ENCODE data around the gene AVPR1B.
A peak's percentile ranks its signal among the peaks of the same experiment; 100 is the strongest.

Gene AVPR1B

GRCh38 chr1:206111271-206111927 lies 5.8 kb downstream of the AVPR1B start:
- DNase-seq: no peak

GRCh38 chr1:206110820-206111219 lies 6.4 kb downstream of the AVPR1B start:
- DNase-seq: no peak

DNA sequence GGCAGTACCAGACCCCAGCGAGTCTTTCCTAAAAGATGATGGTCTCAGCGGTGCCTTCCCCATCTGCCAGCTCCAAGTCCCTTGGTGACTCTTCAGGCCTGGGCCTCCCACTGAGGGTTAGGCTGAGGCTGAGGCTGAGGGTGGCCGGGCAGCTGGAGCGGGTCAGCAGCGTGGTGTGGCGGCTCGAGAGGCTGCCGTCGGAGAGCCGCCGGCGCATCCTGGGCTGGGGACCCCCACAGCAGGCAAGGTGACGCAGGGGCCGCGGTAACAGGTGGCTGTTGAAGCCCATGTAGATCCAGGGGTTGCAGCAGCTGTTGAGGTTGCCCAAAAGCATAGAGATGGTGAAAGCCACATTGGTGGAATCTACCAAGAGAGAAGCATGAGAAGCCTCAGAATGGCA lies 7.0 kb downstream of the AVPR1B start:
- DNase-seq: no peak

DNA sequence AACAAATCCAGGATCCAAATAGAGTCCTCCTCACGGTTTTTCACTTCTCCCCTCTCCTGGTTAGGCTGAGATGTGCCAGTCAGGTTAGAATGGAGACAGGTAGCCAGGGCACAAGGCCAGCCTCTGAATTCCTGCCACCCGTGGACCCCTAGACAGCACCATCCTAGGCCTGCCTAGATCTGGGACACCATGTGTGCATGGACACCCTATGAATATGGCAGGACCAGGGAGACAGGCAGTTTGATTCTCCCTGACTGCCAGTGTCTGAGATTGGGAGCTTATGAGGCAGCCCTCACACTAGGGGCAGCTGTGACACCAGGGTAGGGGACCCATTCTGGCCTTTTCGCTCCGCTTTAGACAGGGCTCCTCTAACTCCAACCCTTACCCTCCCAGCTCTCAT lies 7.5 kb downstream of the AVPR1B start:
- no peak for DNase-seq

DNA sequence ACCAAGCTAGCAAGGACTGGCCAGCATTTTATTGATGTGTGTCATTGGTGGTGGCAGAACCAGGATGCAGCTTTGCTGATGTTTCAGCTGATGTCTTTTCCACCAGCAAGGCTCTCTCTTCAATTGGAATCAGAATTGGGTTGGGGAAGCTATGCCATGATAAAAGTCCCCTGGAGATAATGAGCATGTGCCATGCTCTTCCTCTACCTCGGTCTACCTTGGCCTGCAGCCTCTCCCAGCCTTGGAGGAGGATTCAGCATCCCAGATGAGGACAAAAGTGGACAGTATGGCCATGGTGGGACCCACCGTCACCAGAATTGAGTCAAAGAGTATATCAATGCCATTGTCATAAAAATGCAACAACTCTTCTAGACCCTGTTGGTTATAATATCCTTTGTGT lies 8.6 kb downstream of the AVPR1B start:
- no peak for DNase-seq

DNA sequence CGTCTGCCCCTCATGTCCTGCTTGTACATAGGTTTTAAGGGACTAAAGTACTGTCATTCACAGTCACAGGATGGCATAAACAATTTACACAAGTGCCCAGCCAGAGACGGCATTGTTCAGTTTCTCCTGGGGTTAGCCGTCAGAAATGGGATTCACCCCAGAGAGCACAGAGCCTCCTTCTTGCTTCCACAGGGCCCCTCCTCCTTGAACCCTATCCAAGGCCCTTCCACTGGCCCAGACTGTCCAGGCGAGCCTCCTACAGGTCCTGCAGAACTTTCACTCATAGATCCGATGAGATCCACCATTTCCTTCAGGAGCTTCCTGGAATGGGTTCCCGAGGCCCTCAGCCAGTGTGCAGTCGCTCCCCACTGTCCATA lies 10.0 kb downstream of the AVPR1B start:
- DNase-seq: no peak

- peak; percentile 28 for DNase-seq
These were observed 10.6 kb downstream of the AVPR1B start for GRCh38 chr1:206106328-206107167.

DNA sequence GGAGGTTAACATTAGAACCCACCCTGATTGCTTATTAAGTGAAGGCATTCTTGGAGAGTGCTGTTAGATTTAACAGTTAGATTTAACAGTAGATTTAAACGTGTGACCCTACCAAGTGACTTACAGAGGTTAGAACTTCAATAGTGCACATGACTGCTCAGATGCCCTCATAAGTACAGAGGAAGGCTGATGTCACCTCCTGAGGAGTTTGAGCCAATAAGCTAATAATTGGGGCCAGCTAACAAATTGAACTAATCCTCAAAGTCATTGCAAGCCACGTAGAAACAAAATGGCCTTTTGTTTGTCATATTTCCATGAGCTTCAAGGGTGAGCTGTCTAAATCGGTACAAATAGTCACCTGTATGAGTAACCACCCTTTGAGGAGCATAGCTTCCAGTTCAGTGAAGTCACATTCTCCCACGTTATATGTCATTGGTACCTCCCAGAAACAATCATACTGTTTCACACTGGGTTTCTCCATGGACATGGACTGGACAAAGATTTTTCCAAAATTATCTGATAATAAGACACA lies 11.7 kb downstream of the AVPR1B start:
- no peak for DNase-seq

- DNase-seq: no peak
These were observed 13.2 kb downstream of the AVPR1B start for GRCh38 chr1:206103979-206104378.

- no peak for DNase-seq
These were observed 14.8 kb downstream of the AVPR1B start for GRCh38 chr1:206102292-206102936.

DNA sequence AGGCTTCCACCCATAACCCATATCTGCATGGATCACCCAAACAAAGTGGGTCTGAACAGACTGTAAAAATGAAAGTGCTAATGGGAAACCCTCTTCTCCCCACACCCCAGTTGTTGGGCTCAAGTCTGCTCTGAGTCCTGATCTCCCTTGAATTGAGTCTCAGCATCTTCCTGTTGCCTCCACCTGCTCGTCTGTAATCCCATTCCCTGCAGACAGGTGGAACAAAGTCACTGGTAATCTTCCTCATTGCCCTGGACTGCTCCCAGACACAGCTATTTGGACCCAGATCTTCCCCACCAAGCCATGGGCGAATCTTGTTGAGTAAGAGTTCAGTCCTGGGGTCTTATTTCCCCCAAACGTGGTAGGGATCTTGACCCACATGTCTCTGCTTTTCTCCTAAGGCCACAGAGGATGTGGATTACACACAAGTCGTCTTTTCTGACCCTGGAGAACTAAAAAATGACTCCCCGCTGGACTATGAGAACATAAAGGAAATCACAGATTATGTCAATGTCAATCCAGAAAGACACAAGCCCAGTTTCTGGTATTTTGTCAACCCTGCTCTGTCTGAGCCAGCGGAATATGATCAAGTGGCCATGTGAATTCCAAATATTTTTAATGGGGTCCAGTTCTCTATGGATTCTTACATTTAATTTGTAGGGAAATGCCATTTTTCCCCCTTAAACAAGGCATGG lies 15.7 kb downstream of the AVPR1B start:
- DNase-seq: no peak

- DNase-seq: no peak
These were observed 16.9 kb downstream of the AVPR1B start for GRCh38 chr1:206100226-206100815.

GRCh38 chr1:206098242-206098919 lies 18.8 kb downstream of the AVPR1B start:
- no peak for DNase-seq

GRCh38 chr1:206097381-206097780 lies 19.8 kb downstream of the AVPR1B start:
- no peak for DNase-seq

DNA sequence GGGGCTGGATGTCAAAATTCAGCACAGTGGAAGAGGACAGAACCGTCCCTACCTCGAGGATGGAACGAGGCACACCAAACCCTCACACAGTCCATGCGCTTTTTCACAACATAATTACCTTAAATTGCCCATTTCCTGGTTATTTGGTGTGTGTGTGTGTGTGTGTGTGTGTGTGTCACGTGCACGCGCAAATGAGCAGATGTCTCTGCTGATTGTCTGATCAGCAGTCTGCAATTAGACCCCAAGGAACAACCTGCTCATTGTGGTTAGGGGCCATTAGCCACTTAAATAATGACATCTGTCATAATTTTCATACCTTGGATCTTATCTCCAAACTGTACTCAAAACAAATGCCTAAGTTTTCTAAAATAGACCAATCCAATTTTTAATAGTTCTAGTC lies 23.2 kb downstream of the AVPR1B start:
- DNase-seq: peak; percentile 49

GRCh38 chr1:206089341-206089740 lies 27.8 kb downstream of the AVPR1B start:
- no peak for DNase-seq

- DNase-seq: no peak
These were observed 30.1 kb downstream of the AVPR1B start for GRCh38 chr1:206087091-206087490.

GRCh38 chr1:206083750-206084149 lies 33.4 kb downstream of the AVPR1B start:
- no peak for DNase-seq

- no peak for DNase-seq
These were observed 34.1 kb downstream of the AVPR1B start for GRCh38 chr1:206082831-206083695.

- no peak for DNase-seq
These were observed 35.3 kb downstream of the AVPR1B start for GRCh38 chr1:206081856-206082255.

Data from NCI-H748 treated with DMSO at 0.1 percent for 48 hours (cell line).